B cell (primary cell): Measurements from ENCODE around the gene LCOR. TPM values are rescaled to one million over a fixed set of nuclear protein-coding genes. Genes with fewer than 3 reads are reported as not detected.

Source experiments
- ATAC-seq: fragments of 200-7000 bp; cut with Tn5 transposase; one replicate; pipeline ENCODE4 v1.10.0; 2021; ENCODE audit warnings: low read depth, mild to moderate bottlenecking, moderate number of reproducible peaks, moderate library complexity
- CTCF ChIA-PET: fragments of 350-600 bp; sonication (Branson Sonifier 250); formaldehyde crosslinking; loops from one replicate; lab custom pipeline; 2021; ENCODE audit warnings: antibody characterized with exemption, inconsistent platforms; lab: Charles Lee
- POLR2A ChIA-PET: fragments of 350-600 bp; sonication (Branson Sonifier 250); formaldehyde crosslinking; loops from one replicate; lab custom pipeline; 2021; ENCODE audit warnings: antibody characterized with exemption; lab: Charles Lee
- DNase-seq: peaks from one replicate; pipeline ENCODE4 v3.0.0; 2013
- H2AFZ ChIP-seq: 2 replicates; pipeline ENCODE4 v1.6.1; 2012; ENCODE audit warnings: mild to moderate bottlenecking, low read depth, low read length; ENCODE audit not compliant: insufficient read depth, poor library complexity, severe bottlenecking
- H3K27ac ChIP-seq, 2 donors: 1 replicate in 1 of 2; 2 replicates in 1 of 2; pipeline ENCODE4 v1.5.1; 2012 to 2013; ENCODE audit warnings: low read length in 2 of 2, mild to moderate bottlenecking in 2 of 2, moderate library complexity in 1 of 2
- H3K27me3 ChIP-seq, 4 experiments: fragments of 200-600 bp in 1 of 4; sonication (generic) in 1 of 4; replicated peaks in 1 of 4; 1 replicate in 2 of 4; 2 replicates in 2 of 4; pipeline versions ENCODE4 v1.6.1 to v1.7.0; 2013 to 2016; ENCODE audit warnings: low read length in 3 of 4, mild to moderate bottlenecking in 2 of 4, mixed read lengths in 1 of 4, moderate library complexity in 1 of 4; ENCODE audit not compliant: insufficient read depth in 4 of 4, control insufficient read depth in 3 of 4; ENCODE audit errors: control extremely low read depth in 1 of 4
- H3K36me3 ChIP-seq, 2 experiments: replicated peaks in 1 of 2; 1 replicate in 1 of 2; 2 replicates in 1 of 2; pipeline versions ENCODE4 v1.6.1 to v1.7.1; 2013; ENCODE audit warnings: low read length in 1 of 2; ENCODE audit not compliant: insufficient read depth in 2 of 2, control insufficient read depth in 1 of 2; ENCODE audit errors: control extremely low read depth in 1 of 2, extremely low read depth in 1 of 2
- H3K4me1 ChIP-seq, 2 donors: fragments of 200-600 bp in 1 of 2; sonication (generic) in 1 of 2; 1 replicate in 1 of 2; 2 replicates in 1 of 2; pipeline versions ENCODE4 v1.5.1 to v1.6.1; 2013 to 2017; ENCODE audit warnings: low read length in 2 of 2; ENCODE audit not compliant: control insufficient read depth in 2 of 2, insufficient read depth in 2 of 2
- H3K4me2 ChIP-seq: replicated peaks from 2 replicates; pipeline ENCODE3; 2012; ENCODE audit warnings: mild to moderate bottlenecking, low read depth, low read length; ENCODE audit not compliant: poor library complexity, severe bottlenecking
- H3K4me3 ChIP-seq, 5 experiments: fragments of 200-600 bp in 1 of 5; sonication (generic) in 1 of 5; 1 replicate in 3 of 5; 2 replicates in 2 of 5; pipeline versions ENCODE4 v1.5.1 to v1.7.0; 2011 to 2016; ENCODE audit warnings: low read length in 4 of 5, mild to moderate bottlenecking in 4 of 5, low read depth in 2 of 5, control low read depth in 1 of 5, moderate library complexity in 1 of 5; ENCODE audit not compliant: insufficient read depth in 1 of 5; ENCODE audit errors: control extremely low read depth in 1 of 5, extremely low read depth in 1 of 5
- H3K79me2 ChIP-seq: fragments of 200-600 bp; sonication (generic); one replicate; pipeline ENCODE4 v1.6.0; 2016; ENCODE audit warnings: low read length; ENCODE audit not compliant: control insufficient read depth, insufficient read depth
- H3K9ac ChIP-seq: fragments of 200-600 bp; sonication (generic); 2 replicates; pipeline ENCODE4 v1.6.1; 2017; ENCODE audit warnings: mild to moderate bottlenecking, low read length, moderate library complexity
- H3K9me3 ChIP-seq, 3 donors: one replicate each; pipeline versions ENCODE4 v1.6.1 to v1.7.1; 2013; ENCODE audit warnings: low read length in 2 of 3; ENCODE audit not compliant: control insufficient read depth in 2 of 3, insufficient read depth in 1 of 3; ENCODE audit errors: control extremely low read depth in 1 of 3
- H4K20me1 ChIP-seq: 2 replicates; pipeline ENCODE4 v1.6.0; 2012; ENCODE audit warnings: mild to moderate bottlenecking, low read length; ENCODE audit not compliant: insufficient read depth, control insufficient read depth, poor library complexity, severe bottlenecking
- H3K27ac Mint-ChIP-seq: one replicate; pipeline ENCODE4 v1.8.0; 2021; ENCODE audit warnings: mixed read lengths
- H3K27me3 Mint-ChIP-seq: one replicate; pipeline ENCODE4 v1.8.0; 2021; ENCODE audit warnings: mixed read lengths
- H3K4me1 Mint-ChIP-seq: one replicate; pipeline ENCODE4 v1.8.0; 2021; ENCODE audit warnings: mixed read lengths
- H3K4me3 Mint-ChIP-seq: one replicate; pipeline ENCODE4 v1.8.0; 2021; ENCODE audit warnings: mixed read lengths
- H3K9me3 Mint-ChIP-seq: one replicate; pipeline ENCODE4 v1.8.0; 2022; ENCODE audit warnings: mixed read lengths; ENCODE audit not compliant: insufficient read depth
- EZH2 ChIP-seq: IDR thresholded peaks from 2 replicates; pipeline ENCODE4 v1.6.1; 2012; ENCODE audit warnings: borderline replicate concordance, low read depth, mild to moderate bottlenecking, moderate library complexity, low read length; ENCODE audit not compliant: insufficient read depth, poor library complexity, severe bottlenecking
- WGBS: methylation state at CpG from one replicate; pipeline ENCODE4 v1.1.5; 2013; ENCODE audit warnings: missing lambda C conversion rate; ENCODE audit not compliant: insufficient coverage; 5-methylcytosine and 5-hydroxymethylcytosine counted together
- intact Hi-C: fragments of 100-400 bp; cut with micrococcal nuclease; formaldehyde crosslinking; loops from one replicate; pipeline ENCODE4 v1.10.0; 2022
- polyA plus RNA-seq: library from polyadenylated mRNA; depleted of rRNA; stranded (reverse); fragments of >200 nt; gene quantifications from 2 replicates; pipeline ENCODE4 v1.2.3, GENCODE V29; 2012
- total RNA-seq, 2 donors: library from RNA; stranded (reverse); fragments of 120-200 nt in 1 of 2; gene quantifications; 1 replicate in 1 of 2; 2 replicates in 1 of 2; pipeline versions ENCODE4 v1.2.3 to v1.2.4, GENCODE V29; 2013 to 2022
- TF ChIP-seq, protein P1 (sequence below): fragments of 200-600 bp; IDR thresholded peaks from one replicate; pipeline ENCODE4 v1.8.0; 2022; ENCODE audit warnings: antibody characterized with exemption, mild to moderate bottlenecking

The LCOR gene
- total and polyA plus RNA-seq, 2 donors (not counting 1 experiment from before 2014, with no cell fraction given), result 5.1 to 70.0 TPM

DNA sequence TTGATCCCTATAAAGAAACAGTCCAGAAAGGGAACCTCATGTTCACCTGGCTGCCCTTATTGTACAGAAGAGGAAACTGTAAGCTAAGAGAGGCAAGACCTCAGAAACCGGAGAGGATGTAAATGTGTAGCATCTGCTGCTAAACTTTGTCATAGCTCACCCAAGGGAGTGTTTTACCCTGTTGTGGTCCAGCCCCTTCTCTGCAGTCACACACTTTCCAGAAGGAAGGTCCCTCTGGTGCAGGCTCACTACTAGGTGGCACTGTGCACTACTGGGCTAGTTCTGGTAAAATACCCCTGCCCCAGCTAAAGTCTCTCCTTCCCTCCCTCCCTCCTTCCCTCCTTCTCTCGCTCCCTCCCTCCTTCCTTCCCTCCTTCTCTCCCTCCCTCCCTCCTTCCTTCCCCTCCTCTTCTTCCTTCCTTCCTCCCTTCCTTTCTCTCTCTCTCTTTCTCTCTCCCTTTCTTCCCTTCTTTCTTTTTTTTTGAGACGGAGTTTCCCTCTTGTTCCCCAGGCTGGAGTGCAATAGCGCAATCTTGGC lies 42.5 kb upstream of the LCOR start:
- H3K9me3 Mint-ChIP-seq, result no peaks in the 10 kb centered on the region
- H3K9me3 ChIP-seq, result peaks cover 0 to 4% (median 0%) of the 10 kb centered on the region in 3 donors
- TF ChIP-seq EZH2, result no peak
- TF ChIP-seq, protein P1, sequence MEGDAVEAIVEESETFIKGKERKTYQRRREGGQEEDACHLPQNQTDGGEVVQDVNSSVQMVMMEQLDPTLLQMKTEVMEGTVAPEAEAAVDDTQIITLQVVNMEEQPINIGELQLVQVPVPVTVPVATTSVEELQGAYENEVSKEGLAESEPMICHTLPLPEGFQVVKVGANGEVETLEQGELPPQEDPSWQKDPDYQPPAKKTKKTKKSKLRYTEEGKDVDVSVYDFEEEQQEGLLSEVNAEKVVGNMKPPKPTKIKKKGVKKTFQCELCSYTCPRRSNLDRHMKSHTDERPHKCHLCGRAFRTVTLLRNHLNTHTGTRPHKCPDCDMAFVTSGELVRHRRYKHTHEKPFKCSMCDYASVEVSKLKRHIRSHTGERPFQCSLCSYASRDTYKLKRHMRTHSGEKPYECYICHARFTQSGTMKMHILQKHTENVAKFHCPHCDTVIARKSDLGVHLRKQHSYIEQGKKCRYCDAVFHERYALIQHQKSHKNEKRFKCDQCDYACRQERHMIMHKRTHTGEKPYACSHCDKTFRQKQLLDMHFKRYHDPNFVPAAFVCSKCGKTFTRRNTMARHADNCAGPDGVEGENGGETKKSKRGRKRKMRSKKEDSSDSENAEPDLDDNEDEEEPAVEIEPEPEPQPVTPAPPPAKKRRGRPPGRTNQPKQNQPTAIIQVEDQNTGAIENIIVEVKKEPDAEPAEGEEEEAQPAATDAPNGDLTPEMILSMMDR, result no peak
- peak overlapping the region; percentile 69 for H2AFZ ChIP-seq
- H4K20me1 ChIP-seq, result no peaks in the 10 kb centered on the region
- peak overlapping the region; percentile 62 for H3K4me3 Mint-ChIP-seq
- H3K27ac Mint-ChIP-seq, result peak overlapping the region; percentile 75
- no peaks in the 10 kb centered on the region for H3K27me3 ChIP-seq
- H3K4me2 ChIP-seq, result peak overlapping the region; percentile 66
- POLR2A ChIA-PET, result no interaction called here
- CTCF ChIA-PET, result interaction anchor here (0.6 to 1.4 kb wide), 11 partner anchors 9 to 149 kb away, joined by 3 to 7 read pairs (median 4); no protein-coding TSS in a partner anchor
- peaks cover 0 to 2% of the 10 kb centered on the region in 2 experiments for H3K36me3 ChIP-seq
- peaks cover 10% of the 10 kb centered on the region for H3K79me2 ChIP-seq
- WGBS, result 17% methylated on average over 3 of the region's 4 CpGs
- no peak overlapping the region for H3K4me3 ChIP-seq
- no peaks in the 10 kb centered on the region for H3K27me3 Mint-ChIP-seq
- H3K4me1 ChIP-seq, result peaks cover 16 to 20% of the 10 kb centered on the region in 2 donors
- DNase-seq (peak; percentile 88), ATAC-seq (peak; percentile 94)
- H3K9ac ChIP-seq, result no peak overlapping the region
- peak overlapping the region; percentile 64 to 87 for H3K27ac ChIP-seq
- peaks cover 18% of the 10 kb centered on the region for H3K4me1 Mint-ChIP-seq
- intact Hi-C loops, result loop anchor here (2.0 kb wide), 2 partner anchors 25 to 41 kb away; no protein-coding TSS in a partner anchor

GRCh38 chr10:96791902-96792301 lies 40.2 kb upstream of the LCOR start:
- Histone ChIP-seq H3K4me2 (no peak overlapping the region), H3K9ac (no peak overlapping the region), H3K79me2 (peaks cover 10% of the 10 kb centered on the region), H3K27ac (peak overlapping the region in 1 of 2 donors; percentile 62), H4K20me1 (no peaks in the 10 kb centered on the region), H3K27me3 (no peaks in the 10 kb centered on the region), H3K4me3 (no peak overlapping the region), H3K4me1 (peaks cover 16 to 20% of the 10 kb centered on the region in 2 donors), H3K36me3 (no peaks in the 10 kb centered on the region), H2AFZ (no peak overlapping the region), H3K9me3 (no peaks in the 10 kb centered on the region)
- no peak for DNase-seq
- POLR2A ChIA-PET, result interaction anchor here (0.6 kb wide), 1 partner anchor 75 kb away, joined by 3 read pairs; no protein-coding TSS in a partner anchor
- intact Hi-C loops, result no loop called here
- CTCF ChIA-PET, result no interaction called here
- no CpG with 5 or more reads among the region's 1 CpG for WGBS
- no peak overlapping the region for H3K27ac Mint-ChIP-seq
- no peaks in the 10 kb centered on the region for H3K9me3 Mint-ChIP-seq
- H3K4me3 Mint-ChIP-seq, result no peak overlapping the region
- TF ChIP-seq EZH2, result no peak
- TF ChIP-seq, protein P1, result no peak
- H3K4me1 Mint-ChIP-seq, result peaks cover 18% of the 10 kb centered on the region
- no peaks in the 10 kb centered on the region for H3K27me3 Mint-ChIP-seq
- ATAC-seq, result no peak
